Breast epithelium (tissue), 4 donors: ENCODE results near the gene PHACTR1. TPM values are rescaled to one million over a fixed set of nuclear protein-coding genes. Genes with fewer than 3 reads are reported as not detected.

Source experiments
- DNase-seq, 2 donors: peaks; one replicate each; pipeline ENCODE4 v3.0.0-alpha.2; 2019; ENCODE audit warnings: low spot score in 2 of 2
- H3K27ac ChIP-seq, 2 donors: fragments of 200-600 bp; sonication (generic) in 1 of 2; one replicate each; pipeline ENCODE4 v1.5.1; 2016 to 2019; ENCODE audit warnings: mild to moderate bottlenecking in 1 of 2
- H3K27me3 ChIP-seq, 2 donors: fragments of 200-600 bp; sonication (generic) in 1 of 2; one replicate each; pipeline versions ENCODE4 v1.5.1 to v1.6.0; 2017 to 2019; ENCODE audit warnings: control low read depth in 1 of 2, mild to moderate bottlenecking in 1 of 2
- H3K36me3 ChIP-seq: fragments of 200-600 bp; one replicate; pipeline ENCODE4 v1.5.1; 2019
- H3K4me1 ChIP-seq, 2 donors: fragments of 200-600 bp; sonication (generic); one replicate each; pipeline ENCODE4 v1.5.1; 2016 to 2019; ENCODE audit warnings: control low read depth in 1 of 2
- H3K4me3 ChIP-seq, 3 donors: fragments of 200-600 bp; sonication (generic); 1 replicate in 2 of 3; 2 replicates in 1 of 3; pipeline ENCODE4 v1.5.1; 2016 to 2019; ENCODE audit warnings: mild to moderate bottlenecking in 3 of 3, moderate library complexity in 2 of 3
- H3K9me3 ChIP-seq, 2 donors: fragments of 200-600 bp; sonication (generic) in 1 of 2; one replicate each; pipeline ENCODE4 v1.5.1; 2016 to 2019; ENCODE audit warnings: control low read depth in 1 of 2
- POLR2A ChIP-seq: fragments of 450-650 bp; IDR thresholded peaks from one replicate; pipeline ENCODE4 v1.6.1; 2016; ENCODE audit warnings: antibody characterized with exemption, mild to moderate bottlenecking, moderate library complexity
- POLR2AphosphoS5 ChIP-seq, 3 donors: sonication (generic); formaldehyde crosslinking; IDR thresholded peaks; one replicate each; pipeline ENCODE4 v1.6.1; 2017; ENCODE audit warnings: antibody characterized with exemption in 3 of 3
- intact Hi-C: fragments of 100-400 bp; cut with DNase I; formaldehyde crosslinking; loops from one replicate; pipeline ENCODE4 v1.15.1; 2023; ENCODE audit warnings: low total_unique reads
- total RNA-seq, 3 donors: library from RNA; depleted of rRNA; stranded (reverse); fragments of >200 nt; gene quantifications; one replicate each; pipeline ENCODE4 v1.1.0, GENCODE V29; 2016
- TF ChIP-seq, protein P1 (sequence below), 3 donors: fragments of 450-650 bp; IDR thresholded peaks; one replicate each; pipeline ENCODE4 v1.5.1; 2016 to 2017; ENCODE audit warnings: antibody characterized with exemption in 3 of 3, mild to moderate bottlenecking in 3 of 3, moderate library complexity in 3 of 3

PHACTR1 gene
- total RNA-seq, 3 donors from 2014 or later = 4.1 to 5.6 (median 4.6) TPM

DNA sequence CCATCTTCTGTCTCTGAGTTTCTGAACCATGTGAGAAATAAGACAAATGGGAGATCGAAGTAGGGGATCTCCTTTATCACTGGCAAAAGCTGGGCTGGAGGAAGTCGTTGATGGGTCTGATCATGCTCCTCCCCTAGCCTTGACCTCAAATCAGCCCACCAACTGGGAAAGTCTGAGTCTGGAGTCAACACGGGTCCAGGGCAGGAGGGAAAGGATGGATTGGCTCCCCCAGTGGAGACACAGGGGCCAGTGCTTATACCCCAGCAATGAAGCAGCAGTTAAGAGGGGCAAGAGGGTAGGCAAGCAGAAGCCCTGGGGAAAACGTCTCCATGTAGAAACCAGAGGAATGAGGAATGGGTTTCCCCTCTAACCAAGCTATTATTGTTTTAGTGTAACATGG, 459.2 kb downstream of the PHACTR1 start:
- Histone ChIP-seq H3K27me3 (no peaks in the 10 kb centered on the region), H3K27ac (no peak overlapping the region), H3K9me3 (no peaks in the 10 kb centered on the region), H3K4me3 (no peak overlapping the region), H3K36me3 (no peaks in the 10 kb centered on the region), H3K4me1 (no peaks in the 10 kb centered on the region)
- intact Hi-C loops = no loop called here
- DNase-seq = no peak
- TF ChIP-seq POLR2AphosphoS5 (IDR thresholded peaks at IDR 0.05) = no peak
- TF ChIP-seq, protein P1, sequence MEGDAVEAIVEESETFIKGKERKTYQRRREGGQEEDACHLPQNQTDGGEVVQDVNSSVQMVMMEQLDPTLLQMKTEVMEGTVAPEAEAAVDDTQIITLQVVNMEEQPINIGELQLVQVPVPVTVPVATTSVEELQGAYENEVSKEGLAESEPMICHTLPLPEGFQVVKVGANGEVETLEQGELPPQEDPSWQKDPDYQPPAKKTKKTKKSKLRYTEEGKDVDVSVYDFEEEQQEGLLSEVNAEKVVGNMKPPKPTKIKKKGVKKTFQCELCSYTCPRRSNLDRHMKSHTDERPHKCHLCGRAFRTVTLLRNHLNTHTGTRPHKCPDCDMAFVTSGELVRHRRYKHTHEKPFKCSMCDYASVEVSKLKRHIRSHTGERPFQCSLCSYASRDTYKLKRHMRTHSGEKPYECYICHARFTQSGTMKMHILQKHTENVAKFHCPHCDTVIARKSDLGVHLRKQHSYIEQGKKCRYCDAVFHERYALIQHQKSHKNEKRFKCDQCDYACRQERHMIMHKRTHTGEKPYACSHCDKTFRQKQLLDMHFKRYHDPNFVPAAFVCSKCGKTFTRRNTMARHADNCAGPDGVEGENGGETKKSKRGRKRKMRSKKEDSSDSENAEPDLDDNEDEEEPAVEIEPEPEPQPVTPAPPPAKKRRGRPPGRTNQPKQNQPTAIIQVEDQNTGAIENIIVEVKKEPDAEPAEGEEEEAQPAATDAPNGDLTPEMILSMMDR (IDR thresholded peaks at IDR 0.05) = no peak
- no peak for TF ChIP-seq POLR2A

DNA sequence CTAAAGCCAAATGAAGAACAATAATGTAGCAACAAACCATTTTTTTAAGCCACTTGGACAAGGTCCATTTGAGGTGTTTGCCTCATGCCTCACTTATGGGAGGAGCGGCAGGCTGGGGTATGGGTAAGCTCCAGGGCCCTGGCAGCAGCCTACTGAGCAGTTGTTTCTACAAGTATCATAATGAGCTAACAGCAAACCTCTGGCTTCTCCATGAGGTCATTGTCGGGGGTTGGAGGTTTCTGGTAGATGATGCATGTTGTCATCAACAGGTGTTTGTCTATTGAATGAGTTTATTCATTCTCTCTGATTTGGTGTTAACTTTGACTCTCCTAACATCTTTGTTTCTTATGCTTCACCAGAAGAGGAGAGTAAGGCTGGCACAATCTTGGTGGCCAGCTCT, 461.1 kb downstream of the PHACTR1 start:
- H3K36me3 ChIP-seq = no peaks in the 10 kb centered on the region
- H3K27me3 ChIP-seq = no peaks in the 10 kb centered on the region
- H3K9me3 ChIP-seq = no peaks in the 10 kb centered on the region
- DNase-seq = no peak
- H3K4me3 ChIP-seq = no peak overlapping the region
- no peaks in the 10 kb centered on the region for H3K4me1 ChIP-seq
- TF ChIP-seq POLR2AphosphoS5 (IDR thresholded peaks at IDR 0.05) = no peak
- intact Hi-C loops = no loop called here
- no peak overlapping the region for H3K27ac ChIP-seq

DNA sequence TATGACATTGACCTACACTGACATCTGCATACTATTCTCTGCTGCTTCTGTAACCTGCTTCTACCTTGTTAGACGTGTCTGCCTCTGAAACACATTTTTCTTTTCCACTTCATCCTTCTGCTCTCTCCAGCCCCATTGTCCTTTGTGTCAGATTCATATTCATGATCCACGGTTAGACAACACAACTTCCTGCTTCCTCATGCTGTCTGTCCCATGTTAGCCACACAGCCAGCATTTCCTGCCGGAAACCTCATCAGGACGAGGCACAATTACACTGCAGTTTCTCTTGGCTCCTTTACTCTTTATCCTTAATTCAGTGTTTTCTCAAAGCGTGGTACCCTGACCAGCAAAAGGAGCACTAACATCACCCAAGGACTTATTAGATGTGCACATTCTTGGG, 461.5 kb downstream of the PHACTR1 start:
- H3K9me3 ChIP-seq = no peaks in the 10 kb centered on the region
- intact Hi-C loops = no loop called here
- no peaks in the 10 kb centered on the region for H3K36me3 ChIP-seq
- no peak overlapping the region for H3K27ac ChIP-seq
- no peak for DNase-seq
- no peaks in the 10 kb centered on the region for H3K27me3 ChIP-seq
- no peaks in the 10 kb centered on the region for H3K4me1 ChIP-seq
- TF ChIP-seq POLR2AphosphoS5 (IDR thresholded peaks at IDR 0.05) (no peak), POLR2A (no peak)
- TF ChIP-seq, protein P1 (IDR thresholded peaks at IDR 0.05) = no peak
- H3K4me3 ChIP-seq = no peak overlapping the region

DNA sequence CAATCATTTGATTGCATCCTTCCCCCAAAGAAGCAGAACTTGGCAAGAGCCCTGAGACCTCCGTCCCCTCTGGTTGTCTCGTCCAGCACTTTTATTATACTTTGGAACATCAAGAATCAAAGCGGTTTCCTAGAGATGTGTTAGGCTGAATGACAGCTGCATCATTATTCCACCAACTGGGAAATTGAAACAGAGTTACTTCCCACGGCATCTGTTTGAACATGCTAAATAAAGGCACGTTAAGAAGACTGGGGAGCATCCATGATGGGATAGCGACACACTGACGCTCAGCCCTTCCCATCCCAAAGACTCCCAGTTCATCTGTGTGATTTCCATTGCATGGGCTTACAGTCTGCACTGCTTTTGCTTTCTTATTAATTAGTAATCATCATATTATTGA, 464.0 kb downstream of the PHACTR1 start:
- intact Hi-C loops = no loop called here
- Histone ChIP-seq H3K27ac (no peak overlapping the region), H3K4me3 (no peak overlapping the region), H3K27me3 (no peaks in the 10 kb centered on the region), H3K9me3 (no peaks in the 10 kb centered on the region), H3K4me1 (no peaks in the 10 kb centered on the region), H3K36me3 (no peaks in the 10 kb centered on the region)
- DNase-seq = no peak
- TF ChIP-seq, protein P1 (IDR thresholded peaks at IDR 0.05) = no peak
- no peak for TF ChIP-seq POLR2AphosphoS5 (IDR thresholded peaks at IDR 0.05)
- TF ChIP-seq POLR2A = no peak

DNA sequence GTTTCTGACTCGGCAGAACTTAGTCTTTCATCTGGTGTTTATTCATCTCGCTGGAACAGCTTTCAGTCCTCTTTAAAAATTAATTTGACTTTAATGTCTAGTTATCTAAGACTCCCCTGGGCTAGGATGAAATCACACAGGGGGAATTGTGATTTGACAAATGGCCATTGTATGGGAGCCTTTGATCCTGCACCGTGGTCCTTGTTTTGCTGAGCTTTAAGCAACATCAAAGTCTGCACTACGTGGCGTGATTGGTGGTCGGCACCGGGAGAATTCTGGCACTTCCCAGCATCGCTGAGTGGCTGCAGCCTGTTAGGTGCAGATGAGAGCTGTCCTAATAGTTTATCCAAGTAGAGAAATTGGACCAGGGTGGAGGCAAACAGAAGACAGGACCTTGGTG, 464.8 kb downstream of the PHACTR1 start:
- H3K4me1 ChIP-seq = no peaks in the 10 kb centered on the region
- intact Hi-C loops = no loop called here
- no peaks in the 10 kb centered on the region for H3K27me3 ChIP-seq
- H3K4me3 ChIP-seq = no peak overlapping the region
- DNase-seq = no peak
- TF ChIP-seq POLR2AphosphoS5 (IDR thresholded peaks at IDR 0.05) (no peak), POLR2A (no peak)
- TF ChIP-seq, protein P1 (IDR thresholded peaks at IDR 0.05) = no peak
- no peaks in the 10 kb centered on the region for H3K9me3 ChIP-seq
- H3K27ac ChIP-seq = no peak overlapping the region
- H3K36me3 ChIP-seq = no peaks in the 10 kb centered on the region
